Neural cell (in vitro differentiated cells): ENCODE measurements around the gene ZC3H12D. TPM values are rescaled to one million over a fixed set of nuclear protein-coding genes. Genes with fewer than 3 reads are reported as not detected.
"Not testable (repeated sequence)": the region's sequence is repeated elsewhere in the genome, so short reads cannot be mapped to it uniquely, and the experiment has no call there.

Experiments
- H2AFZ ChIP-seq: fragments of 200-600, 300-800 bp; sonication (generic), shearing (Covaris generic); 2 replicates; pipeline ENCODE4 v1.6.0; 2014; ENCODE audit warnings: low read depth, mild to moderate bottlenecking, antibody characterized with exemption, low read length, moderate library complexity
- H3F3A ChIP-seq: fragments of 200-600 bp; shearing (Covaris generic); 2 replicates; pipeline ENCODE4 v1.6.1; 2016; ENCODE audit warnings: mild to moderate bottlenecking, moderate library complexity, mixed read lengths, antibody characterized with exemption, low read length; ENCODE audit not compliant: insufficient read depth, poor library complexity, severe bottlenecking
- H3K27ac ChIP-seq: fragments of 200-600, 300-800 bp; sonication (generic), shearing (Covaris generic); 2 replicates; pipeline ENCODE4 v1.5.1; 2014; ENCODE audit warnings: mild to moderate bottlenecking, low read length, moderate library complexity
- H3K27me3 ChIP-seq: fragments of 300-800, 200-600 bp; sonication (generic), shearing (Covaris generic); 2 replicates; pipeline ENCODE4 v1.6.0; 2014; ENCODE audit warnings: mild to moderate bottlenecking, low read depth, low read length, moderate library complexity; ENCODE audit not compliant: insufficient read depth
- H3K36me3 ChIP-seq: fragments of 300-800, 200-600 bp; sonication (generic), shearing (Covaris generic); 2 replicates; pipeline ENCODE4 v1.5.1; 2014; ENCODE audit warnings: mild to moderate bottlenecking, antibody characterized with exemption, low read length, moderate library complexity; ENCODE audit not compliant: insufficient read depth
- H3K4me2 ChIP-seq: fragments of 300-800, 200-600 bp; sonication (generic), shearing (Covaris generic); 2 replicates; pipeline ENCODE4 v1.6.0; 2014; ENCODE audit warnings: mild to moderate bottlenecking, low read length
- H3K4me3 ChIP-seq: fragments of 300-800, 200-600 bp; sonication (generic), shearing (Covaris generic); 2 replicates; pipeline ENCODE4 v1.5.1; 2014; ENCODE audit warnings: mild to moderate bottlenecking, low read length, moderate library complexity
- H3K79me2 ChIP-seq: fragments of 200-600 bp; shearing (Covaris generic); replicated peaks from 2 replicates; pipeline ENCODE4 v1.6.0; 2014; ENCODE audit warnings: mild to moderate bottlenecking, low read length, moderate library complexity; ENCODE audit not compliant: insufficient read depth
- H3K9ac ChIP-seq: fragments of 300-800, 200-600 bp; sonication (generic), shearing (Covaris generic); 2 replicates; pipeline ENCODE4 v1.6.1; 2016; ENCODE audit warnings: mild to moderate bottlenecking, low read length, mixed read lengths
- H3K9me2 ChIP-seq: fragments of 200-600 bp; shearing (Covaris generic); 2 replicates; pipeline ENCODE4 v1.6.1; 2016; ENCODE audit warnings: mild to moderate bottlenecking, low read length, mixed read lengths; ENCODE audit not compliant: insufficient read depth
- H3K9me3 ChIP-seq: fragments of 200-600, 300-800 bp; sonication (generic), shearing (Covaris generic); 2 replicates; pipeline ENCODE4 v1.6.1; 2016; ENCODE audit warnings: mild to moderate bottlenecking, mixed run types, low read length, moderate library complexity, mixed read lengths
- H4K20me1 ChIP-seq: fragments of 200-600 bp; shearing (Covaris generic); 2 replicates; pipeline ENCODE4 v1.6.1; 2016; ENCODE audit warnings: mild to moderate bottlenecking, mixed run types; ENCODE audit not compliant: insufficient read depth
- EP300 ChIP-seq: fragments of 450-650 bp; conservative IDR thresholded peaks from 2 replicates; pipeline ENCODE4 v1.6.1; 2014; ENCODE audit warnings: antibody characterized with exemption, mild to moderate bottlenecking, moderate library complexity; ENCODE audit not compliant: poor library complexity, severe bottlenecking
- EZH2 ChIP-seq: fragments of 200-600, 300-800 bp; shearing (Covaris generic), sonication (generic); IDR thresholded peaks from 2 replicates; pipeline ENCODE4 v1.6.1; 2014; ENCODE audit warnings: antibody characterized with exemption, low read length, borderline replicate concordance, mild to moderate bottlenecking; ENCODE audit not compliant: insufficient read depth, poor library complexity, severe bottlenecking
- MXI1 ChIP-seq: fragments of 450-650 bp; conservative IDR thresholded peaks from 2 replicates; pipeline ENCODE4 v1.6.1; 2014; ENCODE audit warnings: antibody characterized with exemption, mild to moderate bottlenecking; ENCODE audit not compliant: poor library complexity, severe bottlenecking
- POLR2AphosphoS5 ChIP-seq: IDR thresholded peaks from 2 replicates; pipeline ENCODE4 v1.6.1; 2012
- RAD21 ChIP-seq: fragments of 450-650 bp; conservative IDR thresholded peaks from 2 replicates; pipeline ENCODE4 v1.6.1; 2014; ENCODE audit warnings: antibody characterized with exemption, mild to moderate bottlenecking, moderate library complexity
- REST ChIP-seq: IDR thresholded peaks from 2 replicates; pipeline ENCODE4 v1.6.1; 2012; ENCODE audit warnings: borderline replicate concordance
- SMC3 ChIP-seq: fragments of 450-650 bp; conservative IDR thresholded peaks from 2 replicates; pipeline ENCODE4 v1.6.1; 2014; ENCODE audit warnings: antibody characterized with exemption, mild to moderate bottlenecking, moderate library complexity; ENCODE audit not compliant: poor library complexity
- TAF1 ChIP-seq: IDR thresholded peaks from 2 replicates; pipeline ENCODE4 v1.6.1; 2012; ENCODE audit warnings: low read depth
- polyA plus RNA-seq: library from polyadenylated mRNA; depleted of rRNA; stranded (reverse); fragments of >200 nt; gene quantifications from 2 replicates; pipeline ENCODE4 v1.2.3, GENCODE V29; 2014
- TF ChIP-seq, protein P1 (sequence below): fragments of 450-650 bp; IDR thresholded peaks from 2 replicates; pipeline ENCODE4 v1.5.1; 2014; ENCODE audit warnings: antibody characterized with exemption, mild to moderate bottlenecking, moderate library complexity; ENCODE audit not compliant: poor library complexity, severe bottlenecking

The ZC3H12D gene
- polyA plus RNA-seq, 1 donor from 2014 or later, result 1.0 TPM

DNA sequence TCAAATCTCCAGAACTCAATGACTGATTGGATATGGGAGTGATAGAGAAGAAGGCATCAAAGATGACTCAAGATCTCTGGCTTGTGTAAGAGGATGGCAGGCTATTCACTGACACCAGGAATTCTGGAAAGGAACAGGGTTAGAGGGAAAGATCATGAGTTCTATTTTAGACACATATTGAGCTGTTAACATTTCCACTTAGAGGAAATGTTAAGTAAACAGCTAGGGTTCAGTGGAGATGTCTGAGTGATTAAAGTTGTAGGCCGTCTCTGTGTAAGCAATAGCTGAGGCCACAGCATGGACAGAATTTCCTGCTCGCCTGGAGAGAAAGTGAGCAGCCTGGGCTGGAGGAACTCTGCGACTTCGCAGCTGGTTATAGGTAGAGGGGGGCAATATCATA lies 21.0 kb downstream of the ZC3H12D start:
- H3K27me3 ChIP-seq, result no peaks in the 10 kb centered on the region
- H3K36me3 ChIP-seq, result no peaks in the 10 kb centered on the region
- no peak overlapping the region for H3K9ac ChIP-seq
- H3K4me2 ChIP-seq, result no peak overlapping the region
- no peak for TF ChIP-seq EP300
- TF ChIP-seq REST, result no peak
- TF ChIP-seq MXI1, result no peak
- no peak for TF ChIP-seq RAD21
- TF ChIP-seq, protein P1, sequence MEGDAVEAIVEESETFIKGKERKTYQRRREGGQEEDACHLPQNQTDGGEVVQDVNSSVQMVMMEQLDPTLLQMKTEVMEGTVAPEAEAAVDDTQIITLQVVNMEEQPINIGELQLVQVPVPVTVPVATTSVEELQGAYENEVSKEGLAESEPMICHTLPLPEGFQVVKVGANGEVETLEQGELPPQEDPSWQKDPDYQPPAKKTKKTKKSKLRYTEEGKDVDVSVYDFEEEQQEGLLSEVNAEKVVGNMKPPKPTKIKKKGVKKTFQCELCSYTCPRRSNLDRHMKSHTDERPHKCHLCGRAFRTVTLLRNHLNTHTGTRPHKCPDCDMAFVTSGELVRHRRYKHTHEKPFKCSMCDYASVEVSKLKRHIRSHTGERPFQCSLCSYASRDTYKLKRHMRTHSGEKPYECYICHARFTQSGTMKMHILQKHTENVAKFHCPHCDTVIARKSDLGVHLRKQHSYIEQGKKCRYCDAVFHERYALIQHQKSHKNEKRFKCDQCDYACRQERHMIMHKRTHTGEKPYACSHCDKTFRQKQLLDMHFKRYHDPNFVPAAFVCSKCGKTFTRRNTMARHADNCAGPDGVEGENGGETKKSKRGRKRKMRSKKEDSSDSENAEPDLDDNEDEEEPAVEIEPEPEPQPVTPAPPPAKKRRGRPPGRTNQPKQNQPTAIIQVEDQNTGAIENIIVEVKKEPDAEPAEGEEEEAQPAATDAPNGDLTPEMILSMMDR, result no peak
- TF ChIP-seq EZH2, result no peak
- no peak for TF ChIP-seq SMC3
- TF ChIP-seq POLR2AphosphoS5, result no peak
- TF ChIP-seq TAF1, result no peak
- no peaks in the 10 kb centered on the region for H3K9me2 ChIP-seq
- H4K20me1 ChIP-seq, result no peaks in the 10 kb centered on the region
- H3K9me3 ChIP-seq, result no peaks in the 10 kb centered on the region
- H3K27ac ChIP-seq, result no peak overlapping the region
- no peaks in the 10 kb centered on the region for H3K79me2 ChIP-seq
- no peaks in the 10 kb centered on the region for H3F3A ChIP-seq
- H2AFZ ChIP-seq, result no peak overlapping the region
- H3K4me3 ChIP-seq, result no peak overlapping the region

DNA sequence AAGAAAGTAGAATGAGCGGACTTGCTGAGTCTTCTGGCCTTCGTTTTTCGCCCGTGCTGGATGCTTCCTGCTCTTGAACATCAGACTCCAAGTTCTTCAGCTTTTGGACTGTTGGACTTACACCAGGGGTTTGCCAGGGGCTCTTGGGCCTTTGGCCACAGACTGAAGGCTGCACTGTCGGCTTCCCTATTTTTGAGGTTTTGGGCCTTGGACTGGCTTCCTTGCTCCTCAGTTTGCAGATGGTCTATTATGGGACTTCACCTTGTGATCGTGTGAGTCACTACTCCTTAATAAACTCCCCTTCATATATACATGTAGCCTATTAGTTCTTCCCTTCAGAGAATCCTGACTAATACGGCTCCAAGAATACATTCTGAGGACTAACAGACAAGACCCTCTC lies 22.1 kb downstream of the ZC3H12D start:
- H3K79me2 ChIP-seq, H4K20me1 ChIP-seq, H3K36me3 ChIP-seq, H3K4me2 ChIP-seq, H3K27me3 ChIP-seq, H3K9me2 ChIP-seq, H3K27ac ChIP-seq, H3K9ac ChIP-seq, H3K4me3 ChIP-seq, H2AFZ ChIP-seq, H3K9me3 ChIP-seq, H3F3A ChIP-seq: not testable (repeated sequence)

DNA sequence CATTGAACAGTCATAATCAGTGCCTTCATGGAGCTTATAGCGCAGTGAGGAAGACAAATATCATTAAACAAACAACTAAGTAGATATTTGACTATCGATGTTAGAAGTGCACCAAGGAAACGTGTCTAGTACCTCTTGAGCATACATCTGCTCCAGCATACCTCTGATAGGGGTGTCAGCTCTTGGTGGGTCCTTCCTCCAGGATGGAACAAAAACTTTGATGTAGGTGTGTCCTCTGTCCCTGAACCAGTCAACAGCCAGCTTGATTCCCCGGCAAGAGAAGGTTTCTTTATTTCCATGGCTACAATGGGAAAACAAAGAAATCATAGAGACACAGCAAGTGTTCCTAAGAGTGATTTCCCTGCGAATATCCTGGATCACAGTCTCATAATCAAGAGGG lies 23.1 kb downstream of the ZC3H12D start:
- Histone ChIP-seq H2AFZ (no peak overlapping the region), H3K9me2 (no peaks in the 10 kb centered on the region), H3K4me3 (no peak overlapping the region), H3K9ac (no peak overlapping the region), H3F3A (no peaks in the 10 kb centered on the region), H3K79me2 (no peaks in the 10 kb centered on the region), H3K36me3 (no peaks in the 10 kb centered on the region), H3K9me3 (no peaks in the 10 kb centered on the region), H4K20me1 (no peaks in the 10 kb centered on the region), H3K27me3 (no peaks in the 10 kb centered on the region), H3K27ac (no peak overlapping the region), H3K4me2 (no peak overlapping the region)
- TF ChIP-seq RAD21, result no peak
- TF ChIP-seq EP300, result no peak
- no peak for TF ChIP-seq TAF1
- no peak for TF ChIP-seq SMC3
- no peak for TF ChIP-seq MXI1
- no peak for TF ChIP-seq EZH2
- TF ChIP-seq, protein P1, result no peak
- no peak for TF ChIP-seq REST
- no peak for TF ChIP-seq POLR2AphosphoS5
